Liver (tissue), 9 donors: ENCODE data around the gene AGBL4. TPM values are rescaled to one million over a fixed set of nuclear protein-coding genes. Genes with fewer than 3 reads are reported as not detected.

ENCODE experiments used
- DNase-seq: peaks from one replicate; pipeline ENCODE4 v3.0.0-alpha.2; 2017; ENCODE audit warnings: low spot score
- H3K27ac ChIP-seq, 2 donors: one replicate each; pipeline ENCODE4 v1.7.0; 2013; ENCODE audit warnings: inconsistent platforms in 2 of 2, low read length in 2 of 2, control low read depth in 1 of 2, low read depth in 1 of 2, mild to moderate bottlenecking in 1 of 2
- H3K27me3 ChIP-seq, 4 donors: one replicate each; pipeline versions ENCODE4 v1.6.1 to v1.7.0; 2013; ENCODE audit warnings: low read length in 3 of 4, inconsistent platforms in 1 of 4, mild to moderate bottlenecking in 1 of 4, moderate library complexity in 1 of 4; ENCODE audit not compliant: control insufficient read depth in 4 of 4, insufficient read depth in 4 of 4
- H3K36me3 ChIP-seq, 4 donors: one replicate each; pipeline versions ENCODE4 v1.6.1 to v1.7.0; 2013; ENCODE audit warnings: low read length in 3 of 4, mild to moderate bottlenecking in 3 of 4, low read depth in 1 of 4, moderate library complexity in 1 of 4; ENCODE audit not compliant: control insufficient read depth in 4 of 4, insufficient read depth in 3 of 4
- H3K4me1 ChIP-seq, 4 donors: one replicate each; pipeline versions ENCODE4 v1.6.1 to v1.7.0; 2013; ENCODE audit warnings: low read length in 3 of 4, mild to moderate bottlenecking in 3 of 4, moderate library complexity in 1 of 4; ENCODE audit not compliant: control insufficient read depth in 4 of 4, insufficient read depth in 4 of 4
- H3K4me3 ChIP-seq, 3 donors: one replicate each; pipeline versions ENCODE4 v1.6.1 to v1.7.0; 2013; ENCODE audit warnings: low read length in 3 of 3, control low read depth in 1 of 3, low read depth in 1 of 3, mild to moderate bottlenecking in 1 of 3
- H3K9ac ChIP-seq, 2 donors: one replicate each; pipeline ENCODE4 v1.7.0; 2013; ENCODE audit warnings: low read length in 2 of 2, mild to moderate bottlenecking in 2 of 2, moderate library complexity in 2 of 2, control low read depth in 1 of 2, low read depth in 1 of 2
- H3K9me3 ChIP-seq, 4 donors: one replicate each; pipeline versions ENCODE4 v1.6.1 to v1.7.0; 2013; ENCODE audit warnings: low read length in 3 of 4; ENCODE audit not compliant: control insufficient read depth in 4 of 4
- EGR1 ChIP-seq, 2 donors: IDR thresholded peaks; 2 replicates each; pipeline ENCODE4 v1.6.1; 2016 to 2018; ENCODE audit warnings: antibody characterized with exemption in 2 of 2, low read depth in 2 of 2
- FOXA1 ChIP-seq: IDR thresholded peaks from 2 replicates; pipeline ENCODE4 v1.6.1; 2016; ENCODE audit warnings: antibody characterized with exemption
- FOXA2 ChIP-seq: IDR thresholded peaks from 2 replicates; pipeline ENCODE4 v1.6.1; 2016; ENCODE audit warnings: antibody characterized with exemption
- GABPA ChIP-seq, 2 donors: IDR thresholded peaks in 1 of 2; conservative IDR thresholded peaks in 1 of 2; 2 replicates each; pipeline ENCODE4 v1.6.1; 2016; ENCODE audit warnings: antibody characterized with exemption in 2 of 2, mild to moderate bottlenecking in 1 of 2, moderate library complexity in 1 of 2
- HNF4A ChIP-seq, 2 donors: conservative IDR thresholded peaks; 2 replicates each; pipeline ENCODE4 v1.6.1; 2016; ENCODE audit warnings: antibody characterized with exemption in 2 of 2, mild to moderate bottlenecking in 2 of 2
- HNF4G ChIP-seq: IDR thresholded peaks from 2 replicates; pipeline ENCODE4 v1.6.1; 2016; ENCODE audit warnings: antibody characterized with exemption
- JUND ChIP-seq, 2 donors: IDR thresholded peaks; 2 replicates each; pipeline ENCODE4 v1.6.1; 2016; ENCODE audit warnings: antibody characterized with exemption in 2 of 2
- NR2F2 ChIP-seq: IDR thresholded peaks from 2 replicates; pipeline ENCODE4 v1.6.1; 2016; ENCODE audit warnings: antibody characterized with exemption
- RAD21 ChIP-seq, 2 donors: IDR thresholded peaks; 2 replicates each; pipeline ENCODE4 v1.6.1; 2016; ENCODE audit warnings: antibody characterized with exemption in 2 of 2, mild to moderate bottlenecking in 2 of 2
- RXRA ChIP-seq, 2 donors: IDR thresholded peaks; 2 replicates each; pipeline ENCODE4 v1.6.1; 2017 to 2018; ENCODE audit warnings: antibody characterized with exemption in 2 of 2, mild to moderate bottlenecking in 1 of 2
- TAF1 ChIP-seq: conservative IDR thresholded peaks from 2 replicates; pipeline ENCODE4 v1.6.1; 2016; ENCODE audit warnings: antibody characterized with exemption, mild to moderate bottlenecking
- YY1 ChIP-seq: IDR thresholded peaks from 2 replicates; pipeline ENCODE4 v1.6.1; 2016; ENCODE audit warnings: antibody characterized with exemption, mild to moderate bottlenecking
- WGBS: extraction: QIAGEN DNeasy Blood & Tissue Kit; methylation state at CpG from one replicate; pipeline ENCODE4 v1.1.7; 2013; 5-methylcytosine and 5-hydroxymethylcytosine counted together
- polyA plus RNA-seq, 2 donors: library from polyadenylated mRNA; stranded (reverse) in 1 of 2; unstranded in 1 of 2; fragments of 200-250 nt in 1 of 2; fragments of >200 nt in 1 of 2; fragmentation: Nextera tagmentation in 1 of 2; extraction: Ambion mirVana in 1 of 2; gene quantifications; one replicate each; pipeline versions ENCODE4 v1.2.1 to v1.2.3, GENCODE V29; 2013 to 2015
- total RNA-seq, 2 donors: library from RNA; depleted of rRNA; stranded (reverse); fragments of >200 nt; gene quantifications; one replicate each; pipeline ENCODE4 v1.2.3, GENCODE V29; 2014
- TF ChIP-seq, protein P1 (sequence below): IDR thresholded peaks from 2 replicates; pipeline ENCODE4 v1.6.1; 2016; ENCODE audit warnings: antibody characterized with exemption
- TF ChIP-seq, protein P2 (sequence below): IDR thresholded peaks from 2 replicates; pipeline ENCODE4 v1.6.1; 2016; ENCODE audit warnings: antibody characterized with exemption, mild to moderate bottlenecking
- TF ChIP-seq, protein P3 (sequence below): IDR thresholded peaks from 2 replicates; pipeline ENCODE4 v1.6.1; 2016; ENCODE audit warnings: antibody characterized with exemption
- TF ChIP-seq, protein P4 (sequence below): fragments of 150-350 bp; IDR thresholded peaks from 2 replicates; pipeline ENCODE4 v1.5.1; 2017; ENCODE audit warnings: improper control_type of control experiment, low read depth, low read length; ENCODE audit not compliant: missing input control
- TF ChIP-seq, protein P5 (sequence below): IDR thresholded peaks from 2 replicates; pipeline ENCODE4 v1.6.1; 2016; ENCODE audit warnings: antibody characterized with exemption
- donor health status: healthy.
- donor health status: healthy.
- donor health status: healthy.
- donor health status: healthy.
- donor health status: healthy.

The AGBL4 gene
- total and polyA plus RNA-seq, 4 donors = 0.75 to 0.76 TPM; not detected in 2

DNA sequence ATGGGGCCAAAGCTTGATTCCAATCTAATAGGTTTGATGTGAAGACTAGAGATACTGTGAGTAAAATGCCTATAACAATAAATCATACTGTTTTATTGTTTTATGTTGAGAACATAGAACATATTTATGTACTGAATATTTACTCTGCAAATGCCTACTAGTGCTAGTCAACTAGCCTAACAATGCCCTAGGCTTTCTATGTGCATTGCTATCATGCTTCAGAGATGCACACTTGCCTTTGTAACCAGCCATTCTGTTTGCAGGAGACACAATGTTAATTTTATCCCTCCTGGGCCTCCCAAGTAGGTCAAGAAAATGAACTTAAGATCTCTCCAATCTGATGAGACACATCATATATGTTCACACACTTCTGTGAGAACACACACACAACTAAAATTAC is 716.3 kb downstream of the AGBL4 start:
- TF ChIP-seq, protein P1, sequence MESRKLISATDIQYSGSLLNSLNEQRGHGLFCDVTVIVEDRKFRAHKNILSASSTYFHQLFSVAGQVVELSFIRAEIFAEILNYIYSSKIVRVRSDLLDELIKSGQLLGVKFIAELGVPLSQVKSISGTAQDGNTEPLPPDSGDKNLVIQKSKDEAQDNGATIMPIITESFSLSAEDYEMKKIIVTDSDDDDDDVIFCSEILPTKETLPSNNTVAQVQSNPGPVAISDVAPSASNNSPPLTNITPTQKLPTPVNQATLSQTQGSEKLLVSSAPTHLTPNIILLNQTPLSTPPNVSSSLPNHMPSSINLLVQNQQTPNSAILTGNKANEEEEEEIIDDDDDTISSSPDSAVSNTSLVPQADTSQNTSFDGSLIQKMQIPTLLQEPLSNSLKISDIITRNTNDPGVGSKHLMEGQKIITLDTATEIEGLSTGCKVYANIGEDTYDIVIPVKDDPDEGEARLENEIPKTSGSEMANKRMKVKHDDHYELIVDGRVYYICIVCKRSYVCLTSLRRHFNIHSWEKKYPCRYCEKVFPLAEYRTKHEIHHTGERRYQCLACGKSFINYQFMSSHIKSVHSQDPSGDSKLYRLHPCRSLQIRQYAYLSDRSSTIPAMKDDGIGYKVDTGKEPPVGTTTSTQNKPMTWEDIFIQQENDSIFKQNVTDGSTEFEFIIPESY = no peak
- TF ChIP-seq HNF4G = no peak
- no peak for TF ChIP-seq FOXA1
- no peak for TF ChIP-seq FOXA2
- TF ChIP-seq, protein P2, sequence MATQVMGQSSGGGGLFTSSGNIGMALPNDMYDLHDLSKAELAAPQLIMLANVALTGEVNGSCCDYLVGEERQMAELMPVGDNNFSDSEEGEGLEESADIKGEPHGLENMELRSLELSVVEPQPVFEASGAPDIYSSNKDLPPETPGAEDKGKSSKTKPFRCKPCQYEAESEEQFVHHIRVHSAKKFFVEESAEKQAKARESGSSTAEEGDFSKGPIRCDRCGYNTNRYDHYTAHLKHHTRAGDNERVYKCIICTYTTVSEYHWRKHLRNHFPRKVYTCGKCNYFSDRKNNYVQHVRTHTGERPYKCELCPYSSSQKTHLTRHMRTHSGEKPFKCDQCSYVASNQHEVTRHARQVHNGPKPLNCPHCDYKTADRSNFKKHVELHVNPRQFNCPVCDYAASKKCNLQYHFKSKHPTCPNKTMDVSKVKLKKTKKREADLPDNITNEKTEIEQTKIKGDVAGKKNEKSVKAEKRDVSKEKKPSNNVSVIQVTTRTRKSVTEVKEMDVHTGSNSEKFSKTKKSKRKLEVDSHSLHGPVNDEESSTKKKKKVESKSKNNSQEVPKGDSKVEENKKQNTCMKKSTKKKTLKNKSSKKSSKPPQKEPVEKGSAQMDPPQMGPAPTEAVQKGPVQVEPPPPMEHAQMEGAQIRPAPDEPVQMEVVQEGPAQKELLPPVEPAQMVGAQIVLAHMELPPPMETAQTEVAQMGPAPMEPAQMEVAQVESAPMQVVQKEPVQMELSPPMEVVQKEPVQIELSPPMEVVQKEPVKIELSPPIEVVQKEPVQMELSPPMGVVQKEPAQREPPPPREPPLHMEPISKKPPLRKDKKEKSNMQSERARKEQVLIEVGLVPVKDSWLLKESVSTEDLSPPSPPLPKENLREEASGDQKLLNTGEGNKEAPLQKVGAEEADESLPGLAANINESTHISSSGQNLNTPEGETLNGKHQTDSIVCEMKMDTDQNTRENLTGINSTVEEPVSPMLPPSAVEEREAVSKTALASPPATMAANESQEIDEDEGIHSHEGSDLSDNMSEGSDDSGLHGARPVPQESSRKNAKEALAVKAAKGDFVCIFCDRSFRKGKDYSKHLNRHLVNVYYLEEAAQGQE = no peak
- TF ChIP-seq RAD21 (IDR thresholded peaks at IDR 0.05) = no peak
- no peak for TF ChIP-seq RXRA (IDR thresholded peaks at IDR 0.05)
- TF ChIP-seq, protein P3, sequence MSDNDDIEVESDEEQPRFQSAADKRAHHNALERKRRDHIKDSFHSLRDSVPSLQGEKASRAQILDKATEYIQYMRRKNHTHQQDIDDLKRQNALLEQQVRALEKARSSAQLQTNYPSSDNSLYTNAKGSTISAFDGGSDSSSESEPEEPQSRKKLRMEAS = no peak
- no peak for TF ChIP-seq JUND (IDR thresholded peaks at IDR 0.05)
- TF ChIP-seq, protein P4, sequence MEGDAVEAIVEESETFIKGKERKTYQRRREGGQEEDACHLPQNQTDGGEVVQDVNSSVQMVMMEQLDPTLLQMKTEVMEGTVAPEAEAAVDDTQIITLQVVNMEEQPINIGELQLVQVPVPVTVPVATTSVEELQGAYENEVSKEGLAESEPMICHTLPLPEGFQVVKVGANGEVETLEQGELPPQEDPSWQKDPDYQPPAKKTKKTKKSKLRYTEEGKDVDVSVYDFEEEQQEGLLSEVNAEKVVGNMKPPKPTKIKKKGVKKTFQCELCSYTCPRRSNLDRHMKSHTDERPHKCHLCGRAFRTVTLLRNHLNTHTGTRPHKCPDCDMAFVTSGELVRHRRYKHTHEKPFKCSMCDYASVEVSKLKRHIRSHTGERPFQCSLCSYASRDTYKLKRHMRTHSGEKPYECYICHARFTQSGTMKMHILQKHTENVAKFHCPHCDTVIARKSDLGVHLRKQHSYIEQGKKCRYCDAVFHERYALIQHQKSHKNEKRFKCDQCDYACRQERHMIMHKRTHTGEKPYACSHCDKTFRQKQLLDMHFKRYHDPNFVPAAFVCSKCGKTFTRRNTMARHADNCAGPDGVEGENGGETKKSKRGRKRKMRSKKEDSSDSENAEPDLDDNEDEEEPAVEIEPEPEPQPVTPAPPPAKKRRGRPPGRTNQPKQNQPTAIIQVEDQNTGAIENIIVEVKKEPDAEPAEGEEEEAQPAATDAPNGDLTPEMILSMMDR = no peak
- TF ChIP-seq TAF1 = no peak
- TF ChIP-seq HNF4A (conservative IDR thresholded peaks at IDR 0.05) = no peak
- no peak for TF ChIP-seq EGR1 (IDR thresholded peaks at IDR 0.05; ENCODE audit: low read depth in 2 of 2)
- no peak for TF ChIP-seq GABPA (IDR thresholded peaks at IDR 0.05 in 1 of 2, conservative IDR thresholded peaks at IDR 0.05 in 1 of 2)
- Histone ChIP-seq H3K4me1 (no peaks in the 10 kb centered on the region), H3K9ac (no peak overlapping the region)

DNA sequence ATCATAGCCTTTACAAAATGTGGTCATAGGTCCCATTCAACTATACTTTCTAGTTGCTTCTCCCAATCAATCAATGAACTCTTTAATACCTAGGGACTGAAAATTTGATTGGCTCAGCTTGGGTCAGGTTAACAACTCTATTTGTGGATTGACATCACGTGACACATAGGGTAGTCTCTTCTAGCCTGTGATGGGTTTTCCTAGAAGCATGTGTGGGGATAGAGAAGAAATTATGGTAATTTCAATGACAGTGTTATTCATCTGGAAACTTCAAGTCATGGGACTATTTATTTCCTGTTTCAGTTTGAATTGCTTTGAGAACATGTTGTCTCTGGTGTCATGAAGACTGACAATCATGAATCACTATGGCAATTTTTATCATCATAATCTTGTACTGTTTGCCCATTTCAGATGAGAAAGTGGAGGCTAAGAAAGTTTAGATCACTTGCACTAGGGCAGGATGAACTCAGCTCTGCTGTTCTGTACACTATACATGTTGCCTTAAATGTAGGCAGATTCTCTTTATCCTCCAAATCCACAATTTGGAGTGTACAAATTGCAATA is 717.2 kb downstream of the AGBL4 start:
- no peaks in the 10 kb centered on the region for H3K27me3 ChIP-seq
- no peak overlapping the region for H3K9ac ChIP-seq
- WGBS = 62% methylated on average over 1 of the region's 1 CpG
- no peak for DNase-seq
- no peaks in the 10 kb centered on the region for H3K9me3 ChIP-seq
- no peak overlapping the region for H3K27ac ChIP-seq
- no peaks in the 10 kb centered on the region for H3K4me1 ChIP-seq
- no peaks in the 10 kb centered on the region for H3K36me3 ChIP-seq
- H3K4me3 ChIP-seq = no peak overlapping the region
- TF ChIP-seq, protein P2 = no peak
- no peak for TF ChIP-seq FOXA1
- TF ChIP-seq HNF4G = no peak
- TF ChIP-seq GABPA (IDR thresholded peaks at IDR 0.05 in 1 of 2, conservative IDR thresholded peaks at IDR 0.05 in 1 of 2) = no peak
- no peak for TF ChIP-seq NR2F2
- no peak for TF ChIP-seq RXRA (IDR thresholded peaks at IDR 0.05)
- no peak for TF ChIP-seq HNF4A (conservative IDR thresholded peaks at IDR 0.05)
- TF ChIP-seq, protein P1 = no peak
- no peak for TF ChIP-seq YY1
- TF ChIP-seq, protein P5, sequence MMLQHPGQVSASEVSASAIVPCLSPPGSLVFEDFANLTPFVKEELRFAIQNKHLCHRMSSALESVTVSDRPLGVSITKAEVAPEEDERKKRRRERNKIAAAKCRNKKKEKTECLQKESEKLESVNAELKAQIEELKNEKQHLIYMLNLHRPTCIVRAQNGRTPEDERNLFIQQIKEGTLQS = no peak
- TF ChIP-seq, protein P3 = no peak
- TF ChIP-seq TAF1 = no peak

More for the DNA sequence above, 716.3 kb downstream of the AGBL4 start:
- Histone ChIP-seq H3K9me3 (no peaks in the 10 kb centered on the region), H3K4me3 (no peak overlapping the region), H3K27me3 (no peaks in the 10 kb centered on the region), H3K36me3 (no peaks in the 10 kb centered on the region), H3K27ac (no peak overlapping the region)
- DNase-seq = no peak
